ENCODE data around the gene PAQR7.

PAQR7 gene

DNA sequence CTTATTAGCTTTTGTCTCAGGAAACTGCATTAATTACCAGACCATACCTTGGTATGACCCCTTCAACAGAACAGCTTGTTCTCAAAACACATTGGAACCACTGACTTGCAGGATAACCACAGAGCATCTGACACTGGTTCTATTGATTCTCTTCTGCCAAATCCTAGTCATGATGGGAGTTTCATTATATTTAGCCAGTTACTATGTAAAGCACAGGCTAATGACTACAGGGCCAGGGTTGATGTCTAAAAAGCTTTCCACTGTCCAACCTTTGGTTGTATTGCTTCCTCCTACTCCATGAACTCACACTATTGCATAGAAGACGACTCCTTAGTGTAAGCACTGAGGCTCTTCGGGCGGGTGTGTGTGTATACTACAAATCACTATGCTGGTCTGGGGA is 27.0 kb upstream of the PAQR7 start:
- Histone ChIP-seq H3K27me3 (ENCODE audit: control insufficient read depth, insufficient read depth, low read length) (no peaks in the 10 kb centered on the region), H3K9ac (no peak overlapping the region), H3K36me3 (ENCODE audit: control insufficient read depth, insufficient read depth, low read length) (no peaks in the 10 kb centered on the region), H3K4me1 (no peaks in the 10 kb centered on the region), H3K4me2 (ENCODE audit: low read length) (no peak overlapping the region), H2AFZ (no peak overlapping the region), H3K27ac (no peak overlapping the region), H3K9me3 (ENCODE audit: control insufficient read depth, low read length) (no peaks in the 10 kb centered on the region), H3K79me2 (no peaks in the 10 kb centered on the region), H3K4me3 (ENCODE audit: low read depth, low read length) (no peak overlapping the region)
- TF ChIP-seq, protein P1, sequence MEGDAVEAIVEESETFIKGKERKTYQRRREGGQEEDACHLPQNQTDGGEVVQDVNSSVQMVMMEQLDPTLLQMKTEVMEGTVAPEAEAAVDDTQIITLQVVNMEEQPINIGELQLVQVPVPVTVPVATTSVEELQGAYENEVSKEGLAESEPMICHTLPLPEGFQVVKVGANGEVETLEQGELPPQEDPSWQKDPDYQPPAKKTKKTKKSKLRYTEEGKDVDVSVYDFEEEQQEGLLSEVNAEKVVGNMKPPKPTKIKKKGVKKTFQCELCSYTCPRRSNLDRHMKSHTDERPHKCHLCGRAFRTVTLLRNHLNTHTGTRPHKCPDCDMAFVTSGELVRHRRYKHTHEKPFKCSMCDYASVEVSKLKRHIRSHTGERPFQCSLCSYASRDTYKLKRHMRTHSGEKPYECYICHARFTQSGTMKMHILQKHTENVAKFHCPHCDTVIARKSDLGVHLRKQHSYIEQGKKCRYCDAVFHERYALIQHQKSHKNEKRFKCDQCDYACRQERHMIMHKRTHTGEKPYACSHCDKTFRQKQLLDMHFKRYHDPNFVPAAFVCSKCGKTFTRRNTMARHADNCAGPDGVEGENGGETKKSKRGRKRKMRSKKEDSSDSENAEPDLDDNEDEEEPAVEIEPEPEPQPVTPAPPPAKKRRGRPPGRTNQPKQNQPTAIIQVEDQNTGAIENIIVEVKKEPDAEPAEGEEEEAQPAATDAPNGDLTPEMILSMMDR (IDR thresholded peaks at IDR 0.05): no peak

DNA sequence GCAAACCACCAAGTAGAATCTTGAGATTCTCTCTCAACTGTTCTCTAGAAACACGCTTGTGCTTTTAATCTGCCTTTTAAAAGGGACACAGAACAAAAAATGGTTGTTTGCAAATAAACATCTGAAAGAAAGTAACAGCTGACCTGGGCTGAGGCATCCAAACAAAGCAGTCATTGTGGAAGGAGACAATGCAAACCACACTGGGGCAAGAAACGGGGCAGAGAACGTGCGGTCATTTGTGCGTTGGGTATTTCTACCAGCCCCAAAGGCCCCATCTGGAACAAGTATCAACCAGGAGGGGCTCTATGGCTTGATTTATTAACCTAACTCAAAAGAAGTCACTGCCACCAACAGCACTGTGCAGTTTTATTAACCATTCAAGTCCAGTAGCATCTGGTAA is 24.7 kb upstream of the PAQR7 start:
- Histone ChIP-seq H3K27me3 (ENCODE audit: control insufficient read depth, insufficient read depth, low read length) (no peaks in the 10 kb centered on the region), H3K9ac (no peak overlapping the region), H3K4me3 (ENCODE audit: low read depth, low read length) (no peak overlapping the region), H3K36me3 (ENCODE audit: control insufficient read depth, insufficient read depth, low read length) (no peaks in the 10 kb centered on the region), H3K79me2 (no peaks in the 10 kb centered on the region), H3K9me3 (ENCODE audit: control insufficient read depth, low read length) (no peaks in the 10 kb centered on the region), H3K27ac (no peak overlapping the region), H2AFZ (no peak overlapping the region), H3K4me1 (no peaks in the 10 kb centered on the region), H3K4me2 (ENCODE audit: low read length) (no peak overlapping the region)
- TF ChIP-seq, protein P1 (IDR thresholded peaks at IDR 0.05): no peak

DNA sequence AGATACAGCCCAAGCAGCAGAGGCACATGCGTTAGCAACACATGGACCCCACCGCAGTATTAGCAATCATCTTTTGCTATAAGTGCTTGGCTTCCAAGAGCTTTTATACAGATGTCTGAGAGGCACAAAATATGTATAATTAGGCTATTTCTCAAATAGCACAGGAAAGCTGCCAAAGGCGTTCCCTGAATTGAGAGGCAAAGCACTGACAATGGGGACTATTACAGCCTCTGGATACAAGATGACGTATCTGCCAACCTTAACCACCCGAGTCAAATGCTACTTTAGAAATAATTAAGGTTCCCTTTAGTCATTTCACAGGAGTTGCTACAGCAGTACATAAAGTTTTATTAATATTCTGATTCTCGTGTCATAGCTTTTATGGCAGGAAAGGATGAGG is 24.3 kb upstream of the PAQR7 start:
- Histone ChIP-seq H3K9ac (no peak overlapping the region), H3K27me3 (ENCODE audit: control insufficient read depth, insufficient read depth, low read length) (no peaks in the 10 kb centered on the region), H3K4me2 (ENCODE audit: low read length) (no peak overlapping the region), H3K36me3 (ENCODE audit: control insufficient read depth, insufficient read depth, low read length) (no peaks in the 10 kb centered on the region), H2AFZ (no peak overlapping the region), H3K9me3 (ENCODE audit: control insufficient read depth, low read length) (no peaks in the 10 kb centered on the region), H3K4me1 (no peaks in the 10 kb centered on the region), H3K79me2 (no peaks in the 10 kb centered on the region), H3K27ac (no peak overlapping the region), H3K4me3 (ENCODE audit: low read depth, low read length) (no peak overlapping the region)
- TF ChIP-seq, protein P1 (IDR thresholded peaks at IDR 0.05): no peak

DNA sequence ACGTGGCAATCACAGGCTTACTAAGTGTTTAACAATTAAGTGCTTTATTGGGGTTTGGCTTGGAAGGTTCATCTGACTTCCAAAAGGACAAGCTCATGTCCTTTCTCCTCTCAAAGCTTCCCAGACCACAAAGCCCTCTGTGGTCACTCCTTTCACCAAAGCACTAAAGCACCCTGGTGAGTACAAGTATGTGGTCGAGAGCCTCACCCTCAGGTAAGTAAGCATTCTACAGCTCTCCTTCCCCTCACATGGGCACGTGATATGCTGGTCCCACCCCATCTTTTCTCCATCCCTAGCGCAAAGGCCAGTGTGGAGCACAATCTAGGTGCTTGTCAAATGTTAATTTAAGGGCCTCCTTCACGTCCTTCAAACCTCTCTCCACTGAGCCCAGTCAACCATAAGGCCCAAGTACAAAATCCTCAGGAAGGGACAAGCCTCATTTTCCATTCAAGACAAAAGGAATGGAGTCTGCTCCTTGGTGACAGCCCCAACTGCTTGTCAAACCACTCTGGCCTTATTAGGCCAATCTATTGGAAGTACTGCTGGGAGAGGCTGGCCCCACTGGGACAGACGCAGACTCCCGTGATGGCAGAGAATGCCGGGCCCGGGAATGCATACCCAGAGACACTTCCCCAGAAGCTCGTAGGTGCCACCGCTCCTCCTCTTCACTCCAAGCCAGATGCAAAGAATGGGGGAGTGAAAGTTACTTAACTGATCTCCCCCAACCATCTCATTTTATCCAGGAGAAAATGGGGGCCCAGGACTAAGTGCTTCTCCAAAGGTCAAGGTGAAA is 22.9 kb upstream of the PAQR7 start:
- Histone ChIP-seq H3K79me2 (no peaks in the 10 kb centered on the region), H3K27me3 (ENCODE audit: control insufficient read depth, insufficient read depth, low read length) (no peaks in the 10 kb centered on the region), H2AFZ (no peak overlapping the region), H3K9me3 (ENCODE audit: control insufficient read depth, low read length) (no peaks in the 10 kb centered on the region), H3K27ac (no peak overlapping the region), H3K4me2 (ENCODE audit: low read length) (no peak overlapping the region), H3K9ac (no peak overlapping the region), H3K36me3 (ENCODE audit: control insufficient read depth, insufficient read depth, low read length) (no peaks in the 10 kb centered on the region), H3K4me1 (no peaks in the 10 kb centered on the region), H3K4me3 (ENCODE audit: low read depth, low read length) (no peak overlapping the region)
- TF ChIP-seq, protein P1 (IDR thresholded peaks at IDR 0.05): no peak

DNA sequence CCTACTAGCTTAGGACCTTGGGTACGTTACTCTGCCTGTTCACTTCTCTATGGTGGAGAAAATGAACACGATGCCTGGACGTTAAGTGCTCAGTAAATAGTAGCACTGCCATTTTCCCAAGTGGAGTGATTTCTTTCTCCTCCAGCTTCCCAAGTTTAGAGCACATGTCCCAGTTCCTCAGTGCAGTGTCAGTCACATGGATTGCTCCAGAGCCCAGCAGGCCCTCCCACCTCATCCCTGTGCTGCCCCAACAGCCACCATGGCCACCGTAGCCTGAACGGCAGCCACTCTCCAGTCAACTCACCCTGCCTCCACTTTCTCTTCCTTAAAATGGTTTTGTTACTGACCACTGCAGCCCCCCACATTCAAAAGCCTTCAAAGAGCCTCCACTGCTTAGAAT is 22.2 kb upstream of the PAQR7 start:
- Histone ChIP-seq H3K27ac (no peak overlapping the region), H3K4me3 (ENCODE audit: low read depth, low read length) (no peak overlapping the region), H2AFZ (no peak overlapping the region), H3K79me2 (no peaks in the 10 kb centered on the region), H3K4me2 (ENCODE audit: low read length) (no peak overlapping the region), H3K27me3 (ENCODE audit: control insufficient read depth, insufficient read depth, low read length) (no peaks in the 10 kb centered on the region), H3K9me3 (ENCODE audit: control insufficient read depth, low read length) (no peaks in the 10 kb centered on the region), H3K9ac (no peak overlapping the region), H3K4me1 (no peaks in the 10 kb centered on the region), H3K36me3 (ENCODE audit: control insufficient read depth, insufficient read depth, low read length) (no peaks in the 10 kb centered on the region)
- TF ChIP-seq, protein P1 (IDR thresholded peaks at IDR 0.05): no peak

All from parathyroid adenoma (tissue), 2 donors.